Activated naive CD8-positive, alpha-beta T cell treated with anti-CD3 and anti-CD28 coated beads, Interleukin-2, amount 50 U/mL, for 16 hours (primary cell): ENCODE results near the gene FBXO22.
"Not testable (repeated sequence)": the region's sequence is repeated elsewhere in the genome, so short reads cannot be mapped to it uniquely, and the experiment has no call there.

Source experiments
- DNase-seq: peaks from one replicate; pipeline ENCODE4 v3.0.0-alpha.2; 2020; ENCODE audit warnings: low read depth, low spot score

Gene FBXO22

GRCh38 chr15:75903331-75904239 lies at the start of gene FBXO22:
TSS of gene FBXO22 (plus strand) at chr15:75903878. CDS start at chr15:75903964, 86 bp downstream.
- DNase-seq: peak; percentile 83

- DNase-seq: no peak
Observed at GRCh38 chr15:75857886-75858285, 45.8 kb upstream of the FBXO22 start.

- DNase-seq: no peak
Observed at GRCh38 chr15:75861750-75862402, 41.8 kb upstream of the FBXO22 start.

GRCh38 chr15:75862796-75863195 lies 40.9 kb upstream of the FBXO22 start:
- DNase-seq: no peak

- no peak for DNase-seq
Observed at GRCh38 chr15:75864213-75865059, 39.2 kb upstream of the FBXO22 start.

- DNase-seq: not testable (repeated sequence)
Observed at GRCh38 chr15:75866045-75866444, 37.6 kb upstream of the FBXO22 start.

- DNase-seq: no peak
Observed at GRCh38 chr15:75866916-75867315, 36.8 kb upstream of the FBXO22 start.

GRCh38 chr15:75867449-75867848 lies 36.2 kb upstream of the FBXO22 start:
- no peak for DNase-seq

- no peak for DNase-seq
Observed at GRCh38 chr15:75868019-75868418, 35.7 kb upstream of the FBXO22 start.

GRCh38 chr15:75869446-75869845 lies 34.2 kb upstream of the FBXO22 start:
- DNase-seq: no peak

- DNase-seq: not testable (repeated sequence)
Observed at GRCh38 chr15:75871589-75871988, 32.1 kb upstream of the FBXO22 start.

- no peak for DNase-seq
Observed at GRCh38 chr15:75872403-75872990, 31.2 kb upstream of the FBXO22 start.

GRCh38 chr15:75884041-75884440 lies 19.6 kb upstream of the FBXO22 start:
- no peak for DNase-seq

- DNase-seq: no peak
Observed at GRCh38 chr15:75887178-75887577, 16.5 kb upstream of the FBXO22 start.

- no peak for DNase-seq
Observed at GRCh38 chr15:75891895-75892294, 11.8 kb upstream of the FBXO22 start.

- no peak for DNase-seq
Observed at GRCh38 chr15:75895731-75896130, 7.9 kb upstream of the FBXO22 start.

- no peak for DNase-seq
Observed at GRCh38 chr15:75900577-75900976, 3.1 kb upstream of the FBXO22 start.

- DNase-seq: no peak
Observed at GRCh38 chr15:75902129-75902557, 1.5 kb upstream of the FBXO22 start.

- no peak for DNase-seq
Observed at GRCh38 chr15:75905231-75905630, 1.6 kb downstream of the FBXO22 start.

- not testable (repeated sequence) for DNase-seq
Observed at GRCh38 chr15:75910355-75910754, 6.7 kb downstream of the FBXO22 start.

GRCh38 chr15:75916978-75917377 lies 13.3 kb downstream of the FBXO22 start:
- no peak for DNase-seq
